WI38 (cell line): ENCODE measurements around the gene ECE1.
"Not testable (repeated sequence)": the region's sequence is repeated elsewhere in the genome, so short reads cannot be mapped to it uniquely, and the experiment has no call there.

ENCODE experiments used
- H3K4me3 ChIP-seq: 2 replicates; pipeline ENCODE4 v1.5.1; 2011; ENCODE audit warnings: low read depth, mild to moderate bottlenecking, control low read depth, low read length
- TF ChIP-seq, protein P1 (sequence below): IDR thresholded peaks from 2 replicates; pipeline ENCODE4 v1.5.1; 2012; ENCODE audit warnings: low read depth, mild to moderate bottlenecking, control low read depth, low read length

Gene ECE1

GRCh38 chr1:21206117-21206516 is 84.1 kb downstream of the ECE1 start:
- TF ChIP-seq, protein P1, sequence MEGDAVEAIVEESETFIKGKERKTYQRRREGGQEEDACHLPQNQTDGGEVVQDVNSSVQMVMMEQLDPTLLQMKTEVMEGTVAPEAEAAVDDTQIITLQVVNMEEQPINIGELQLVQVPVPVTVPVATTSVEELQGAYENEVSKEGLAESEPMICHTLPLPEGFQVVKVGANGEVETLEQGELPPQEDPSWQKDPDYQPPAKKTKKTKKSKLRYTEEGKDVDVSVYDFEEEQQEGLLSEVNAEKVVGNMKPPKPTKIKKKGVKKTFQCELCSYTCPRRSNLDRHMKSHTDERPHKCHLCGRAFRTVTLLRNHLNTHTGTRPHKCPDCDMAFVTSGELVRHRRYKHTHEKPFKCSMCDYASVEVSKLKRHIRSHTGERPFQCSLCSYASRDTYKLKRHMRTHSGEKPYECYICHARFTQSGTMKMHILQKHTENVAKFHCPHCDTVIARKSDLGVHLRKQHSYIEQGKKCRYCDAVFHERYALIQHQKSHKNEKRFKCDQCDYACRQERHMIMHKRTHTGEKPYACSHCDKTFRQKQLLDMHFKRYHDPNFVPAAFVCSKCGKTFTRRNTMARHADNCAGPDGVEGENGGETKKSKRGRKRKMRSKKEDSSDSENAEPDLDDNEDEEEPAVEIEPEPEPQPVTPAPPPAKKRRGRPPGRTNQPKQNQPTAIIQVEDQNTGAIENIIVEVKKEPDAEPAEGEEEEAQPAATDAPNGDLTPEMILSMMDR: no peak
- H3K4me3 ChIP-seq: no peak overlapping the region

- no peak overlapping the region for H3K4me3 ChIP-seq
- TF ChIP-seq, protein P1: no peak
These were observed 84.8 kb downstream of the ECE1 start for GRCh38 chr1:21205416-21205815.

DNA sequence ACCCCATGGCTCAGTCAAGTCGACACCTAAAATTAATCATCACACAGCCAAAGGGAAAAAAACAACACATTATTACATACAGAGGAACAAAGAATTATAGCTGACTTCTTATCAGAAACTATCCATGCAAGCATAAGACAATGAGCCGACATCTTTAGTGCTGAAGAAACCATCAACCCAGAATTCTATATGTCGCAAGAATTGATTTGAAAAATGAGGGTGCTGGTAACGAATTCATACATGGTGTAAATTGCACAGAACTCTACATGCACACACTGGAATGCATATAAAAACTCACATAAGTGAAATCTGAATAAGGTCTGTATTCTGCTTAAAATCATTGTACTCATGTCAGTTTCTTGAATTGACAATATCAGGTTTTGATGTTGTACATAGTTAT is 88.6 kb downstream of the ECE1 start:
- no peak overlapping the region for H3K4me3 ChIP-seq
- TF ChIP-seq, protein P1: no peak

GRCh38 chr1:21201238-21201637 is 89.0 kb downstream of the ECE1 start:
- H3K4me3 ChIP-seq: not testable (repeated sequence)

DNA sequence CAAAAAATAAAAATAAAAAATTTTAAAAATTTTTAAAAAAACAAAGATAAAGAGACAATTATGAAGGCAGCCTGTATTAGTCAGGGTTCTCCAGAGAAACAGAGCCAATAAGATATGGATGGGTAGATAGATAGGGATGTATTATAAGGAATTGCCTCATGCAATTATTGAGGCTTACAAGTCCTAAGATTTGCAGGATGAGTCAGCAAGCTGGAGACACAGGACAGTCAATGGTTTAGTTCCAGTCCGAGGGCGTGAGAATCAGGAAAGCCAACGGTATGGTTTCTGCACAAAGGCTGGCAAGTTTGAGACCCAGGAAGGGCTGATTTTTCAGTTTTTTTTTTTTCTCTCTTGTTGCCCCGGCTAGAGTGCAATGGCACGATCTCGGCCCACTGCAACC is 89.5 kb downstream of the ECE1 start:
- TF ChIP-seq, protein P1: no peak
- no peak overlapping the region for H3K4me3 ChIP-seq

- TF ChIP-seq, protein P1: no peak
- no peak overlapping the region for H3K4me3 ChIP-seq
These were observed 91.3 kb downstream of the ECE1 start for GRCh38 chr1:21198929-21199328.

- TF ChIP-seq, protein P1: no peak
- no peak overlapping the region for H3K4me3 ChIP-seq
These were observed 97.4 kb downstream of the ECE1 start for GRCh38 chr1:21192871-21193270.

DNA sequence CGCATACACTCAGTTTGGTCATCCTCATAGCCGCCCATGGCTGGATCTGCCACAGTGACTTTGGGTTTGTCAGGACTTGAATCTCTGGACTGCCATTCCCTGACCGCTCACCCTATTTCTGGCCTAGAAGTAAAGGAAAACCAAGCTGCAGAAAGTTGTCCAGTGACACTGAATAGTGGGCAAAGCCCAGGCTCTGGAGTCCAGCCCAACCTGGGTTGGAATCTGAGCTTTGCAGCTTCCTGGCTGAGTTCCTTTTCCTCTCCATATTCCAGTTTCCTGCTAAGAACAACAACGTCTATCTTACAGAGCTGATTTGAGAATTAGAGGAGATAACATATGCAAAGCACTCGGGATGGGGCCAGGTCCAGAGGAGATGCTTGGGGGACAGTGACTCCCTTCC is 98.0 kb downstream of the ECE1 start:
- no peak overlapping the region for H3K4me3 ChIP-seq
- TF ChIP-seq, protein P1: no peak

DNA sequence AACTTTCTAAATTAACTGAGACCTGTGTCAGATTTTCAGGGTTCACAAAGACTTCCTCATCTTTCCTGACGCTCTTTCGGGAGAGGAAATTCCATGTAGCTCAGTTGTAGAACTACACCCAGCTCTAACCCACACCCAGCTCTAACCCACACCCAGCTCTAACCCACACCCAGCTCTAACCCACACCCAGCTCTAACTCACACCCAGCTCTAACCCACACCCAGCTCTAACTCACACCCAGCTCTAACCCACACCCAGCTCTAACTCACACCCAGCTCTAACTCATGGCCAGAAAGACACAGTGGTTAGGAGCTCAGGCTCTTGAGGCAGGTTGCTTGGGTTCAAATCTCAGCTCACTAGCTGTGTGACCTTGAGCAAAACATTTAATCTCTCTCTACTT is 99.5 kb downstream of the ECE1 start:
- H3K4me3 ChIP-seq: not testable (repeated sequence)
